GM21737 (cell line): Measurements from ENCODE around the gene IFNLR1.

ENCODE experiments used
- ATAC-seq: cut with Tn5 transposase; IDR thresholded peaks from one replicate; pipeline ENCODE4 v1.9.1; 2021; ENCODE audit warnings: mild to moderate bottlenecking, moderate library complexity; ENCODE audit not compliant: unreplicated experiment

IFNLR1 gene

DNA sequence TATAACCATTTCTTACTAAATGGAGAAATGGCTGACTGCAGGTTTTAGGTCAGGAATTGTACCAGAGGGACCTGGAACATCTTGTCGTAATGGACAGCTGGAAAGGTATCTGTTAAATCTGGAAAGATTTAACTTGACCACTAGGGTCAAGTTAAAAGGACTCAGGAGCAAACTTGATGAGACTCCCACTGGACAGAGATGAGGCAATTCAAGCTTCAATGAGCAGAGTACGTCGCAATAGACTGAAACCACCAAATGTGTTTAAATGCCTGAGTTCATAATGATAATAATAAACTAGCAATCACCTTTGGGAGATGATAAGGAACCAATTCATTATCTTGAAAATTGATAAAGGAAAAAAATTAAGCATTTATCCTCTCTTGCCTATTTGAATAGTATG lies 8.7 kb downstream of the IFNLR1 start:
- no peak for ATAC-seq

DNA sequence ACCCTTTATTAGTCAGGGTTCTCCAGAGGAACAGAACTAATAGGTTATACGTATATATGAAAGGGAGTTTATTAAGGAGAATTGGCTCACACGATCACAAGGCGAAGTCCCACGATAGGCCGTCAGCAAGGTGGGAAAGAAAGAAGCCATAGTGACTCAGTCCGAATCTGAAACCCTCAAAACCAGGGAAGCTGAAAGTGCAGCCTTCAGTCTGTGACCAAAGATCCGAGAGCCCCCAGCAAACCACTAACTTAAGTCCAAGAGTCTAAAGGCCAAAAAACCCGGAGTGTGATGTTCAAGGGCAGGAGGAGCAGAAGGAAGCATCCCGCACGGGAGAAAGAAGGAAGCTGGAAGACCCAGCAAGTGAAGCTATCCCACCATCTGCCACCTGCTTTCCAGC lies 9.9 kb downstream of the IFNLR1 start:
- no peak for ATAC-seq

DNA sequence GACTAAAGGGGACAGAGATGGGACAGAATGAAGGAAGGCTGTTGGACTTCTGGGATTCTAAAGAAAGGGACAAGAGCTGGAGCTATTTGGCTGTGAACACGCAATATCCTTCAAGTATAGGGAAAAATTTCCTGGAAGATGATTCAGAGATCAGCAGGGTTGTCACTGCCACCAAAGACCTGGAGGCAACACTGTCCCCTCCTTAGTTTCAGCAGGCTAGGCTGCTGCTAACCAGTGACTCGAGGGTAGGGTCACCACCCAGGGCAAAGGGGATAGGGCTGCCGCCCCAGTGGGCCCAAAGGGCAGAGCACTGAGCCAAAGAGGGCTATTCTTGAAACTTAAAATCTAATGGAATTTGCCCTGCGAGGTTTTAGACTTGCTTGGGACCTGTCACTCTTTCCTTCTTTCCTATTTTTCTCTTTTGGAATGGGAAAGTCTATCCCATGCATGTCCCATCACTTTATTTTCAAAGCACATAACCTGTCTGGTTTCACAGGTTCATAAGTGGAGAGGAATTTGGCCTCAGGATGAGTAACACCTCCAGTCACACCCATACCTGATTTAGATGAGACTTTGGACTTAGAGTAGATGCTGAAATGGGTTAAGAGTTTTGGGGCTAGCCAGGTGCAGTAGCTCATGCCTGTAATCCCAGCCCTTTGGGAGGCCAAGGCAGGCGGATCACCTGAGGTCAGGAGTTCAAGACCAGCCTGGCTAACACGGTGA lies 11.9 kb downstream of the IFNLR1 start:
- ATAC-seq: no peak

DNA sequence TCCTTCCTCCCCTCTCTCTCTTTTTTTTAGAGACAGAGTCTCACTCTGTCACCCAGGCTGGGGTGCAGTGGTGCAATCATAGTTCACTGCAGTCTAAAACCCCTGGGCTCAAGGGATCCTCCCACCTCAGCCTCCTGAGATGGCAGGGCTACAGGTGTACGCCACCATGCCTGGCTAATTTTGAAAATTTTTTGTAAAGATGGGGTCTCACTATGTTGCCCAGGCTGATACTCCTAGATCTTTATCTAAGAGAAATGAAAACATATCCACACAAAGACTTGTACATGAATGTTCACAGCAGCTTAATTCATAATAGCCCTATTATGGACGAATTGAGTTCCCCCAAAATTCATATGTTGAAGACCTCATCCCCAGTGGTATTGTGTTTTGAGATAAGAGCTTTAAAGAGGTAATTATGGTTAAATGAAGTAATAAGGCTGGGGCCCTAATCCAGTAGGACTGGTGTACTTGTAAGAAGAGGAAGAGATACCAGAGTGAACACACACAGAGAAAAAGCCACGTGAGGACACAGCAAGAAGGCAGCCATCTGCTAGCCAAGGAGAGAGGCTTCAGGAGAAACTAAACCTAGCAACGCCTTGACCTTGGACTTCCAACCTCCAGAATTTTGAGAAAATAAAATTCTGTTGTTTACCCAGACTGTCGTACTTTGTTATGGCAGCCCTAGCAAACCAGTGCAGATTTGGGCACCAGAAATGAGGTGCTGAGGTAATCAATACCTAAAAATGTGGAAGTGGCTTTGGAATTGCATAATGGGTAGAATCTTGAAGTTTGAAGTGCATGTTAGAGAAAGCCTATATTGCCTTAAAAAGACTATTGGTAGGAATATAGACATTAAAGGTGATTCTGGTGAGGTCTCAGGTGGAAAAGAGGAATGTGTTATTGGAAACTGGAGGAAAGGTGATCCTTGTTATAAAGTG lies 13.2 kb downstream of the IFNLR1 start:
- no peak for ATAC-seq

DNA sequence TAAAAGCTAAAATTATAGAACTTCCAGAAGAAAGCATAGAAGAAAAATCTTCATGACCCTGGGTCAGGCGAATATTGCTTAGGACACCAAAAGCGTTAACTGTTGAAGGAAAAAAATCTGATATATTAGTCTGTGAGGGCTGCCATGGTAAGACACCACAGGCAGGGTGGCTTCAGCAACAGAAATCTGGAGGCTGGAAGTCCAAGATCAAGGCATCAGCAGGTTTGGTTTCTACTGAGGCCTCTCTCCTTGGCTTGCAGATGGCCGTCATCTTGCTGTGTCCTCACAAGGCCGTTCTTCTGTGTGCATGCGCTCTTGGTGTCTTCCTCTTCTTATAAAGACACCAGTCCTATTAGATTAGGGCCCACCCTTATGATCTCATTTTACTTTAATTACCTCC lies 14.5 kb downstream of the IFNLR1 start:
- no peak for ATAC-seq

DNA sequence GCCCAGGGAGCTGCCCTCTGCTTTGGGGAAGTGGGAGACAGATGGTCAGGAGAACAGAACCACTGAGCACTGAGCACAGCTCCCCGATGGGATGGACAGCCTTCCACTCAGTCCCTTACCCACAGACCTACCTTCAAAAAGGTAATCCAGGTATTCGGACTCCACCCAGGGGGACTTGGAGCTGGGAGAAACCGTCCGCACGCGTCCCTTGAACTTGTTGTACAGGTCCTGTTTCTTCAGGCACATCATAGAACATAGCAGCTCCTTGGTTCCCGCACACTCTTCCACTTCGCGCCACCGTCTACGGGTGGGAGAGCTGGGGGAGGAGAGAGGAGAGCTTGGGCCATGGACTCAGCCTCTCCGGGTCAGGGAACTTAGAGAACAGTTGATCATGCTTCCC lies 17.8 kb downstream of the IFNLR1 start:
- ATAC-seq: no peak

DNA sequence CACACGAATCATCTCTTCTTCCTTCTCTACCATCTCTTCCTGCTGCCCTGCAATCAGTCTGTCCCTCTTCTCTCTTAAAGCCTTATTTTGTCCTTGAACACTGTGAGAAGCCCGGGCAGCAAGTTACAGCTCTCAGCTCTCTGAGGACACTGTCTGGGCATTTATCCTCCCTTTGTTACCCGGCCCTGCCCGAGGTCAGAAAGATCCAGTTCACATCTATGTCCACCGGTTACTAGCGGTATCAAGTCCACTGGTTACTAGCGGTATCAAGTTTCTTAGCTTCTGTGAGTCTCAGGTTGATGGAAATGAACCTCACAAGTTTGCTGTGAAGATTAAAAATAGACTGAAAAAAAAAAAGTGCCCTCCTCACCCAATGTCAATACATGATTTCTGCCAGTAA lies 18.8 kb downstream of the IFNLR1 start:
- no peak for ATAC-seq

DNA sequence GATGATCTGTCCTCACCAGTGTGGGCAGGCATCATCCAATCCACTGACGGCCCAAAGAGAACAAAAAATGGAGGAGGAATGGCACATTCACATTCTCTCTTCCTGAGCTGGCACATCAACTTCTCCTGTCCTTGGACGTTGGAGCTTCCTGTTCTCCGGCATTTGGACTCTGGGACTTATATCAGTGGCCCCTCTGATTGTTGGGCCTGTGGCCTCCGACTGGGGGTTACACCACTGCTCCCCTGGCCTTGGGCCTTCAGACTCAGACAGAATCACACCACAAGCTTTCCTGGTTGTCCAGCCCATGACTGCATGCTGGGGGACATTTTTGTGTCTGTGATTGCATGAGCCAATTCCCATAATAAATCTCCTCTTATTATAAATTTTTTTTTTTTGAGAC lies 20.1 kb downstream of the IFNLR1 start:
- no peak for ATAC-seq

DNA sequence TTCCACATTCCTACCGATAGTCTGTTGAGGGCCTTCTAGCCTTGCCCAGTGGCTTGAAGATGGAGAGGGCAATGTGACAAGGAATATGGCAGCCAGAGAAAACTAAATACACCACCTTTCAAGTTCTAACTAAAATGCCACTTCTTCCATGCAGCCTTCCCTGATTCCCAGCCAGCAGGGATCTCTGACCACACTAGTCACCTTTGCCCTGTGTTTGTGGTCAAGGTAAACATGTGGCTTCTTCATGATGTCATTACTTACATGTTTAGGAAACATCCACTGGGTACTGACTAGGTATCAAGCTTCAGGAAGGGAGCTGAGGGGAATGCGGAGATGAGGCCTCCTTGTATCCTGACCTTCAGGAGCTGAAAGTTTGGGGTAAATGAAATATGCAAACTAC lies 21.6 kb downstream of the IFNLR1 start:
- no peak for ATAC-seq

DNA sequence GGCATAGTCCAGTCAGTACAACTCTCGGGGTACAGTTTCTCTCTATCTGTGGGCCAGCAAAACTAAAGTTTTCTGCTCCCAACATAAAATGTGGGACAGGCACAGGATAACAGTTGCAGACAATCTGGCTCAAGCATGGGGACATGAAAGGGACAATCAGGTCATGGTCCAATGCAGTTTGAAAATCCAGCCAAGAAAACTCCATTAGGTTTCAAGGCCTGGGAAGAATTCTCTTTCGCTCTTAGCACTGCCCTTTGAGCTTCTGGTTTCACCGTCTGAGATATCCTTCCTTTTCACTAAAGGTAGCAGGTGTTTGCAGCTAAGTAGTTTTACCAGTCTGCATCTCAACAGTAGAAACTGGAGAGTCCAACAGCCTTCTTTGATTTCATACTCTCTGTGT lies 23.1 kb downstream of the IFNLR1 start:
- no peak for ATAC-seq

DNA sequence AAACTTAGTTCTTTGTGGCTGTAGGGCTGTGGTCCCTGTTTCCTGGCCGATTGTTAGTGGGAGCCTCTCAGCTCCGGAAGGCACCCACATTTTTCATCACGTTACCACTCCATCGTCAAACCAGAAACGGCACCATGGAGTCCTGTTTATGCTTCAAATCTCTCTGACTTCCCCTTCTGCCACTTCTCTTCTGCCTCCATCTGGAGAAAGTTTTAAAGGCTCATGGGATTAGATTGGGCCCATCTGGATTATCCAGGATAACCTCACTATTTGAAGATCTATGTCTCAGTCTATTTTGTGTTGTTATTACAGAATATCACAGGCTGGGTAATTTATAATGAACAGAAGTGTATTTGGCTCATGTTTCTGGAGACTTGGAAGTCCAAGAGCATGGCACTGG lies 24.9 kb downstream of the IFNLR1 start:
- no peak for ATAC-seq

DNA sequence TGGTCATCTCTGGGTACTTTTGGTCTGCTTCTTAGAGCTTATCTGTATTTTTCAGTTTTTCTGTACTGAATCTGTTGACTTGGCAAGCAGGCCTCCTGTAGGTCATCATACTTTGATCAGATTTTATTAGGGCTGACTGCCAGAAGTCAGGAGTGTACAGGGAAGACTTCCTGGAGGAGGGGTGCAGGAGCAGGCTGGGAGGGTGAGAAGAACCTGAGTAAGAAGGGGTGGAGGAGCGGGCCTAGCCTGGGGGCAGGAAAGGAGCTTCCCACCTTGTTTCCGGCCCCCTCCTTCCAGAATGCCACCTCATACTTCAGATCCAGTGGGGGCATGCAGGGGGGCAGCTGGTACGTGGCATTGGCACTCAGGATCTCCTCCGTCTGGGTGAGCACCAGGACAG lies 25.8 kb downstream of the IFNLR1 start:
- no peak for ATAC-seq

DNA sequence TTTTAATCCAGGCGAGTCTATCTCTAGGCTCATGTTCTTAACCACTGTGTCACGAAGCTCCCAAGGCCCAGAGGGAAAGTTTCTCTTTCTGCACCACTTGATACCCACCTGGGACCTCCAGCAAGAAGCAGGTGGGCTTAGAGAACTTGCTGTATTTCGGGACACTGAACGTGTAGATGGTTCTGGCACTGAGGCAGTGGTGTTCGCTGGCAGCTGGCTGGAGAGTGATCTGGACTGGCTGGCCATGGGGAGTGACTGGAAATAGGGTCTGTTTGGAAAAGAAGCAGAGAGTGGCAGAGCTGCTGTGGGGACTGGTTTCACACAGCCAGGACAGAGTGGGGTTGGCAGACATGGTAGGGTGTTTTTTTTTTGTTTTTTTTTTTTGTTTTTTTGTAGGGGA lies 27.7 kb downstream of the IFNLR1 start:
- no peak for ATAC-seq

DNA sequence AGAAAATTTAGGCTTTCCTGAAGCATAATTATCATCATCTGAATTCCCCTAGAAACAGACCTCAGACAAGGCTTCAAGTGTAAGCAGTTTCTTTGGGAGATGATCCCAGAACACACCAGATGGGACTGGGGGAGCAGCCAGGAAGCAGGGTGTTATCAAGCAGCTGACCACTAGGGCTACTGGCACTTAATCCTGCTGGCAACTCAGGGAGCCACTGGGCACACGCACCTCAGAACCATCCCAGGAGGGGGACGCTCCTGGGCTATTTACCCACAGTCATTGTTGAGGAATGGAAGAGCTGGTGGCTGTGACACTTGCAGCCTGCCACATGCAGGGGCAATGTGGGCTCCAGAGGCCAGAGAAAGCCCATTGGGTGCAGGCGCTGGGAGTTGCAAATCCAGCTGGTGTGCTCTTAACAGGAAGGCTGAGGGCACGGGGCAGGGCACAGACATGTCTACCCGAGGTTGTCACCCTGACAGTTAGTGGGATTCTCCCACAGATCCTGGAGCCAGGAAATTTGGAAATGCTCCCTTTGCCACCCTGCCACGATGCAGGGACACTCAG lies 29.1 kb downstream of the IFNLR1 start:
- ATAC-seq: no peak

DNA sequence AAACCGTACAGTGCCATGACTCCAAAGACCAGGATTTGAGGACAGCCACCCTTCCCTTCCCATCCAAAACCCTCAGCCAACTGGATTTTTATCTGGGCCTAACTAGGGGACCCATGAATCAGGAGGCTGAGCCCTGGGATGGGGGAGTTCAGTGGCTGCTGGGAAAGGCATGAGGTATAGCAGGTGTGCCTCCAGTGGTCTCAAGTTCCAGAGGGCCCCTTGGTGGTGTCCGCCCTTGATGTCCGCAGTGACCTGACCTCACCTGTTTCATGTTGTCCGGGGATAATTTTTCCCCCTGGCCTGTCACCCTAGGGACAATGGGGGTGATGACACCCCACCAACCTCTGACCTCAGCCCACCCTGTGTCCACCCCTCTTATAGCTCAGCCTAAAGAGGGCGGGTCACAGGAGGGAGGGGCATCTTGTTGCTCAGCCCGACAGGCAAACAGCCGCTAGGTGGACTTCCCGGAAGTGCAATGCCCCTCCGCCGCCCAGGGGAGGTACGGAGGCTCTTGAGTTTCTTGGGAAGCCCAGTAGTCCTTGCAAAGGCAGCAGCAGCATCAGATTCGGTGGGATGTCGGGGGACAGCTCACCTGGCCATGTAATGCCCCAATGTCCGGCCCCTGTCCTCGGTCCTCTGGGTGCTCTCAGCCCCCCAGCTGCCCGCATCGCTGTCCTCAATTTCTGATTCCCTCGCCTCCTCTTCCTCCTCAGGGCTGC lies 30.4 kb downstream of the IFNLR1 start:
- no peak for ATAC-seq

DNA sequence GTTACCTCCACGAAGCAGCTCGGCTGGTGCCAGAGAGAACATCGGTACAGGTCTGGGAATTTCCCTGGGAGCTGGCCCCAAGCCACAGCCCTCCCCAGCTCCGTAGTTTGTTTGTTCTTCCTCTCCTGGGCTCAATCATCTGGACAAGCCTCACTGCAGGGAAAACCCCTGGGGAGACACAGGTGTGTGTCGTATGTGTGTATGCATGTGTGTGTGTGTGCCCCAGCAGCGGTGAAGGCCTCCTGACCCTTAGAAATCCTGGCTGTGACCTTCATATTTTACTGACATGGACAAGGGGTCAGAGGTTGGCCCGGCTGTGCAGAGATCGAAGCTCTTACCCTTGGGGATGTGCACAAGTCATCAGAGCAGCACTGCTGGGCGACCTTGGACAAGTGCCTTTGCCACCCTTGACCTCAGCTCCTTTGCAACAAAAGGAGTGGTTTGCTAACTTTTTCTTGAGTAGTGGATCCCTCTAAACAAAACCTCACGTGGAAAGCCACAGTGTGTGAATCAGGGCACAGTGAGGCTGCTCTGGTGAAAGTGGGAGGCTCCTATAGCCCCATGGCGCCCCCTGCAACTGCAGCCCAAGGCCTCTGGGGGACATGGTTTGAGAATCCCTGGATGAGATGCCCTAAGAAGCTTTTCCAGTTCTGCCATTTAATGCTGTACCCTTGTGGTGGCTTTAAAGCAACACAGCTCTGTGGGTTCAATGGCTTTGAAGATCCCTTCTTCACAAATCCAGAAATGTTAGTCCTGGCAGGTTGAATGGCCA lies 31.9 kb downstream of the IFNLR1 start:
- ATAC-seq: no peak

DNA sequence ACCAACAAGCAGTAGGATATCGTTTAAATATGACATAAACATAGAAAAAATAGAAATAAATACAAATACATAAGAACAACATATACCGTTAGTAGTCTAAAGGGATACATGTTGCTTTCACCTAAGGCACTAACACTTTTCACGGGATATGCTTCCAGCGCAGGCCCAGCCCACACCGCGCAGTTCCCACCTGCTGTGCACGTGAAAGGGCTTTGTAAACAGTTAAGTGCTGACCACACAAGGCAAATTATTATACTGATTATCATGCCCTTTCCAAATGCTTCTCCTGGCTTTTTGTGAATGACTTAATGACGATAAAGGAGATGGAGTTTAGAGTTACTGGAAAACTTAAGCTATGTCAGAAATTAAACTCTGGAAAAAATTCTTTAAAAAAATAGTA lies 32.9 kb downstream of the IFNLR1 start:
- no peak for ATAC-seq

DNA sequence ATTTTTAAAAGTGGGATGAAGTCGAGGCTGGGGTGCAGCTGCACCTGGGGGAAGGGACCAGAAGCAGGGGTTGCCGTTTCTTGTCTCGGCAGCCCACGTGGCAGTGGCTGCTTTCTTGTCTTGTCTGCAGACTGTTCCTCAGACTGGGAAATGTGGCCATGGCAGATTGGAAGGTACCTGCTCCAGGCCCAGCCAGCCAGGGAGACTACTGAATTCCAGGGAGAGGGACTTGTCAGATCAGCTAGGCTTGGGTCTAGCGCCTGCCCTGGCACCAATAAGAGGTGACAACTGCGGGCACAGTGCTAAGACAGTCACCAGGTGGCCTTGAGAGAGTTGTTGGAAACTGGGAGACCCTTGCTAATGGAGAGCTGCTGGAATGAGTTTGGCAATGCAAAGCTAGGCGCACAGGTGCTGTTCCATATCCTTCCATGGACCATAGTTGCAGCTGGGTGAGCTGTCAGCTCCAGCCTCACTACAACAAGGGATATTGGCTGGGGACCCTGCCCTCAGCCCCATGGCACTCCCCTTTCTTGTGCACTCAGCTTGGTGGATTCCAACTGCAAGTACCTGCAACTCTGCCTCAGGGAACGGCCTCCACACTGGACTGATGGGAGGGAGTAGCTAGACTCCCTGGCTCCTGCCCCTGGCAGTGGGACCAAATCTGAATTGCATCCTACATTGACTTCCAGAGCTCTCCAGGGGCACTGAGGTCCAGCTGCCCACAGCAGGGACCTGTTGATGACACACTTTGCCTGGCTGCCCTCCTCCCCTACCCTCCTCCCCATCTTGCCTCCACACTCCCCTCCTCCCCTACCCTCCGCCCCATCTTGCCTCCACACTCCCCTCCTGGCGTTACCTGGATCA lies 34.2 kb downstream of the IFNLR1 start:
- ATAC-seq: no peak

DNA sequence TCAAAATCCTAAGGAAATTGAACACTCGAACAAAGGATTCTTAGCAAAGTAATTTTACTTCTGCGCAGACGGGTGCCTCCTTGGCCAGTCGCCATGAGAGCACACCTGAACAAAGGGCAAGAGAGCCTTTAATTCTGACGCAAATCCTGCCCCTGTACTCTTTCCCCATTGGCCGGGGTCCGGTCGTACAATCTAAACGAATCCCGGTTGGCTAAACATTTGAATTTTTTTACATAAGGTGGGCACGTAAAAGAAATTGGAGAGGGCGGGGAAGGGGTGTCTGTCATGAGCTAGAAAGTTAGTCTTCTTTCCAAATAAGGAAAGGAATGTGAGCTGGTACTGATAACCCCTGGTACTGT lies 35.9 kb downstream of the IFNLR1 start:
- ATAC-seq: no peak
